ENCODE results near the gene ISG20L2. TPM values are rescaled to one million over a fixed set of nuclear protein-coding genes. Genes with fewer than 3 reads are reported as not detected.
A peak's percentile ranks its signal among the peaks of the same experiment; 100 is the strongest.

Gene ISG20L2
- total and polyA plus RNA-seq, 2 donors (not counting 3 experiments of a cell fraction or from before 2014, with no cell fraction given), result 33.2 to 35.3 TPM

GRCh38 chr1:156746406-156746727 lies 17.8 kb upstream of the ISG20L2 start:
- FAIRE-seq, result no peak
- Histone ChIP-seq H2AFZ (ENCODE audit: low read depth, low read length) (no peak overlapping the region), H3K79me2 (ENCODE audit: control insufficient read depth, insufficient read depth, low read length) (peaks cover 70% of the 10 kb centered on the region), H3K4me1 (ENCODE audit: control insufficient read depth, extremely low read depth, insufficient read depth, low read length) (peaks cover 44% of the 10 kb centered on the region), H3K9me1 (replicated peaks; ENCODE audit: control insufficient read depth, extremely low read depth, insufficient read depth, low read length) (no peaks in the 10 kb centered on the region), H4K20me1 (replicated peaks; ENCODE audit: control insufficient read depth, extremely low read depth, insufficient read depth, low read length) (no peaks in the 10 kb centered on the region), H3K4me2 (ENCODE audit: insufficient read depth, low read length) (peak overlapping the region; percentile 49), H3K27me3 (ENCODE audit: control insufficient read depth in 2 of 2, insufficient read depth in 2 of 2, low read length in 2 of 2) (no peaks in the 10 kb centered on the region), H3K4me3 (replicated peaks in 1 of 3; ENCODE audit: insufficient read depth in 1 of 3, low read depth in 1 of 3, low read length in 3 of 3) (no peak overlapping the region), H3K9me3 (replicated peaks; ENCODE audit: control insufficient read depth, insufficient read depth, low read length) (no peaks in the 10 kb centered on the region), H3K27ac (ENCODE audit: insufficient read depth, low read depth, low read length) (peak overlapping the region; percentile 99), H3K36me3 (ENCODE audit: control insufficient read depth in 2 of 2, extremely low read depth in 1 of 2, insufficient read depth in 2 of 2, low read length in 2 of 2) (peaks cover 11 to 14% of the 10 kb centered on the region in 2 experiments), H3K9ac (replicated peaks; ENCODE audit: extremely low read depth, insufficient read depth, low read length) (peak overlapping the region; percentile 98)
- ChIA-PET POLR2A (no interaction called here), CTCF (no interaction called here)
- dilution Hi-C loops (cut with MboI; ENCODE audit: extremely low pct_ligation_motif_present, low sequenced_read_pairs), result no loop called here
- intact Hi-C loops (cut with micrococcal nuclease), result loop anchor here (1.0 to 5.0 kb wide), 2 partner anchors 18 to 244 kb away; partner anchors contain the start of genes ISG20L2, MEF2D and METTL25B
- BruUV-seq (replicated peaks), result no TSS peak
- peak; percentile 17 for DNase-seq (ENCODE audit: low read depth, low spot score)
- TF ChIP-seq JUN (IDR thresholded peaks at IDR 0.05; ENCODE audit: borderline replicate concordance, insufficient read depth, insufficient read length, low read depth) (no peak), POLR2A (IDR thresholded peaks at IDR 0.05; ENCODE audit: low read depth, low read length) (no peak), POLR2AphosphoS5 (IDR thresholded peaks at IDR 0.05; ENCODE audit: insufficient read depth, low read depth, low read length) (no peak), MYC (IDR thresholded peaks at IDR 0.05; ENCODE audit: low read depth, low read length) (no peak), GATA2 (IDR thresholded peaks at IDR 0.05; ENCODE audit: insufficient read depth, insufficient read length, low read depth, low read length) (no peak), EZH2 (IDR thresholded peaks at IDR 0.05; ENCODE audit: borderline replicate concordance, low read depth, low read length, severe bottlenecking) (no peak), FOS (IDR thresholded peaks at IDR 0.05; ENCODE audit: borderline replicate concordance, insufficient read depth, low read length) (no peak)
- TF ChIP-seq, protein P1, sequence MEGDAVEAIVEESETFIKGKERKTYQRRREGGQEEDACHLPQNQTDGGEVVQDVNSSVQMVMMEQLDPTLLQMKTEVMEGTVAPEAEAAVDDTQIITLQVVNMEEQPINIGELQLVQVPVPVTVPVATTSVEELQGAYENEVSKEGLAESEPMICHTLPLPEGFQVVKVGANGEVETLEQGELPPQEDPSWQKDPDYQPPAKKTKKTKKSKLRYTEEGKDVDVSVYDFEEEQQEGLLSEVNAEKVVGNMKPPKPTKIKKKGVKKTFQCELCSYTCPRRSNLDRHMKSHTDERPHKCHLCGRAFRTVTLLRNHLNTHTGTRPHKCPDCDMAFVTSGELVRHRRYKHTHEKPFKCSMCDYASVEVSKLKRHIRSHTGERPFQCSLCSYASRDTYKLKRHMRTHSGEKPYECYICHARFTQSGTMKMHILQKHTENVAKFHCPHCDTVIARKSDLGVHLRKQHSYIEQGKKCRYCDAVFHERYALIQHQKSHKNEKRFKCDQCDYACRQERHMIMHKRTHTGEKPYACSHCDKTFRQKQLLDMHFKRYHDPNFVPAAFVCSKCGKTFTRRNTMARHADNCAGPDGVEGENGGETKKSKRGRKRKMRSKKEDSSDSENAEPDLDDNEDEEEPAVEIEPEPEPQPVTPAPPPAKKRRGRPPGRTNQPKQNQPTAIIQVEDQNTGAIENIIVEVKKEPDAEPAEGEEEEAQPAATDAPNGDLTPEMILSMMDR (IDR thresholded peaks at IDR 0.05; ENCODE audit: extremely low read depth in 1 of 2, insufficient read depth in 1 of 2, low read depth in 1 of 2, low read length in 2 of 2), result no peak
- TF ChIP-seq, protein P2, sequence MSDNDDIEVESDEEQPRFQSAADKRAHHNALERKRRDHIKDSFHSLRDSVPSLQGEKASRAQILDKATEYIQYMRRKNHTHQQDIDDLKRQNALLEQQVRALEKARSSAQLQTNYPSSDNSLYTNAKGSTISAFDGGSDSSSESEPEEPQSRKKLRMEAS (IDR thresholded peaks at IDR 0.05; ENCODE audit: insufficient read depth, insufficient read length), result no peak

All from endothelial cell of umbilical vein (primary cell).